Measurements from ENCODE around the gene PCMTD2.

The PCMTD2 gene

DNA sequence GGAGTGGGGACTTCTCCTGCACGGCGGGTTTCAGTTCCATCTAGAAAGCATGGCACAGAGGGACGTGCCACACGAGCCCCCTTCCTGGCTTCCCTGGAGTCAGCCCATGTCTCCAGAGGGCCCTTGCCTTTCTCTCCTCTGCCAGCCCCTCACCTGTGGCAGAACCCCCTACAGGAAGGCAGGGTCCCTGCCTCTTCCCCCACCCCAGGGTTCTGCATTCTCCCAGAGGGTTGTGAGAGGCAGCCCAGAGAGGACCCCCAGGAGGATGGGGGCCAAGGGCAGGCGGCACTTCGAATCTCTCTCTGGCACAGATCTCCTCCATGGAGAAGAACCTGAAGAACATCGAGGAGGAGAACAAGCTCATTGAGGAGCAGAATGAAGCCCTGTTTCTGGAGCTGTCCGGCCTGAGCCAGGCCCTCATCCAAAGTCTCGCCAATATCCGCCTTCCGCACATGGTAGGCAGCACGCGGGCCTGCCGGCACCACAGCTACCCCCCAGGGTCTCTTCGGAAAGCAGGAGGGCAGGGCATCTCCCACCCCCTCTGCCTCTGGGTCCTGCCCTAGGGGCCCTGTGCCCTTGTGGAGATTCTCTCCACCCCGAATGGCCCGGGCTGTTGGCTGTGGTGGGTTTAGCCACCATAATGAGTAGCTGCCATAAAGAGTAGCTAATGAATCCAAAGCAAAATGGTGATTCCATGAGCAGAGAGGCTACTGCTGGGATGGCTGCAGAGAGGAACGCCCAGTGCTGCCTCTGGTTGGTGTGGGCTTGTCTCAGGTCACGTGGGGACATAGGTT, 15.9 kb upstream of the PCMTD2 start:
- no peak for DNase-seq

DNA sequence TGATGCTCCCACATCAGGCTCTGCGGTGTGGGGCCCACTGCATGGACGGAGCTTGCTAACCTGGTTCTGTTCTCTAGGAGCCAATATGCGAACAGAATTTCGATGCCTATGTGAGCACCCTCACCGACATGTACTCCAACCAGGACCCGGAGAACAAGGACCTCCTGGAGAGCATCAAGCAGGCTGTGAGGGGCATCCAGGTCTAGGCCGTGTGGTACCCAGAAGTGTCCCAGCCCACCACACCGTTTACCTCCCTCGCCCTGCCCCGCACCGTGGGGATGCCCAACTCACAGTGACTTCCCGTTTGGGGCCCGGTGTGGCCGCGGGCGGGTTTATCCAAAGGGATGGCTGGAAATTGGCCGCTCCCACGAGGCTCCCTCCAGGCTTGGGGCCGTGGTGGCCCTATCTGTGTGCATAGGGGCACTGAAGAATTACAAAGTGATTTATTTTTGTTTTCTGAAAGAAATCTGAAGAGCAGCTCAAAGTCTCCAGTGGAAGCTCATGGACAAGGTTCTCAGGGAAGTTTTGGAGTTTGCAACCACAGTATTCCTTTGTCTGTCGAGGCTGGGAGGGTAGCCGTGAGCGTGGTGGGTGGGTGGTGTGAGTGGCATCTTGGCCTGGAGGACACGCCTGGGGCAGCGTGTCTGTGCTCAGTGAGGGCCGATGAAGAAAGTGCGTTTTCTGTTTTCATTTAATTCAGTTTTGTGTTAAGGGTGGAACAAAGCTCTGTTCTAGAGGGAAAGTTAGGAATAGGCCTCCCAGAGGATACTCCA, 15.1 kb upstream of the PCMTD2 start:
- DNase-seq, result no peak

DNA sequence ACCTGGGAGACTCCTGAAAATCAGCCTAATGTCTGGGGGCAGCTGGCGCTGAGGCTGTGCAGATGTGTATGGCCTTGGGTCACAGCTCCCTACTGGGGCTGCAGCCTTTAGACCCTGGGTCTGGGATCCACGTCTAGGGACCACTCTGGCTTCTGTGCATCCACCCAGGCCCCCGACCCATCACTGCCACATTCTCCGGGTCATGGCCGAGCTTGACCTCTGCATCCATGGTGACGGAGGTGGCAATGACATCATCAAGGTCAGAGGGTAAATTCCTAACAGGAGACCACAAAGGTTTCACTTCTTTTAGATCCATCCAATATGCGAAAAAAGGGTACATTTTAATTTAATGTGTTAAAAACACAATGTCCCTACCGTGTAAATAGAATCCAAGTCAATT, 14.5 kb upstream of the PCMTD2 start:
- no peak for DNase-seq

DNA sequence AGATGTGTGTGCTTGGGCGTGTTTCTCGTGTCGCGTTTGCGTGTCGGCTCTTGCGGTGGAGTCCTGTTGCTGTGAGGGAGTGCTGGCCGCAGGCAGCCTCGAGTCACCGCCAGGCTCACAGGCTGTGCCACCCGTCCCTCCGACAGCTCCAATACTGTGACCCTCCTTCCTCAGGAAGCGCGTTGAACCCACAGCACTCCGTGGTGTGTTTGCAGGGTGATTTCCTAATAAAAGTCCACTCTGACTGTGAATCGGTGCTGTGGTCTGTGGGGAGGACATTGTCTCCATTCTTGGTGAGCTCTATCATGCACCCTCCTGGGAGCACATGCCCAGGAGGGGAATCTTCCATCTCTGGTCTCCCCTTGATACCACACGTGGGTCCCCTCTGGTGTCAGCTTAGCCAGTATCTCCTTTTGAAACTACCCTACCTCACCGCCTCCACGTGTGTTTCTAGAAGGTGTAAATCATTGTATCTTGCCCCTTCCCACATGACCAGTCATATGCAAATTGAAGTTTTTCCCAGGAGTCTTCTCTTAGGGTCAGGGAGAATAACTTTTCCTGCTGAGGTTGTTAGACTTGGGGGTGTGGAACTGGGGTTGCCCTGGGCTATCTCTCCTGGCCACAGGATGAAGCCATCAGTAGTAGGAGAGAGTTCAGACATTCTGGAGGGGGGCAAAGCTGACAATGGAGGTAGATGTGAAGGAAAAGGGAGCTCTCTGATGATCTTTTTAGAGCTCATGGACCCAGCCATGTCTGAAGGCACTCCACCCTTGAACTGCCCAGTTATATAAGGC, 13.3 kb upstream of the PCMTD2 start:
- DNase-seq, result no peak

DNA sequence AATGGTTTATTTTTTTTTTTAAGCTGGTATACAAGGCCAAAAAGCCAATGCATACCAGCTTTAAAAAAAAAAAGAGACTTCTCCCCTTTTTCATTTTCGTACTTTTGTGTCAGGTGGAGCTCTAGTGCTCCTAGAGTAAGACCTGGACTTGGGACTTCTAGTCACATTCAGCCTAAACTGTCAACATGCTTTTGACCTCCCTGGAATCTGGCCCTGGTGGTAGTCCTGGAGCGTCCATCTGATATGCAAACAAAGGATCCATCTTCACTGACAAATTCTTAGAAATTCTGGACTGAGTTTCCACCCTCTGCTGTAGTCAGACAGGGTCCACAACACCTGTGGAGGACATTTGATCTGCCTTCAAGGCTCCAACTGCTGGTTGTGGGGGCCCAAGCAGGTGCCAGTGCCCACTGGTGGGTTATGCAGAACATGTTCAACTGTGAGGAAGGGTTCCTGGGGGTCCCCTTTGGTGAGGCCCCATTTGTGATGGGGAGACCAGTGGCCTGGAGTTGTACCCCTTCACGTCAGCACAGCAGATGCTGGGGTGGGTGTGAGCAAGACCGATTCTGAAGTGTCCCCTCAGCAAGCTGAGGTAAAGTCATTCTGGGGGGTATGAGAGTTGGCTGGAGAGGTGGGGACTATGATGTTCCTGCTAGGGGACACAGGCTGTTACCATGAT, 12.6 kb upstream of the PCMTD2 start:
- DNase-seq, result no peak

DNA sequence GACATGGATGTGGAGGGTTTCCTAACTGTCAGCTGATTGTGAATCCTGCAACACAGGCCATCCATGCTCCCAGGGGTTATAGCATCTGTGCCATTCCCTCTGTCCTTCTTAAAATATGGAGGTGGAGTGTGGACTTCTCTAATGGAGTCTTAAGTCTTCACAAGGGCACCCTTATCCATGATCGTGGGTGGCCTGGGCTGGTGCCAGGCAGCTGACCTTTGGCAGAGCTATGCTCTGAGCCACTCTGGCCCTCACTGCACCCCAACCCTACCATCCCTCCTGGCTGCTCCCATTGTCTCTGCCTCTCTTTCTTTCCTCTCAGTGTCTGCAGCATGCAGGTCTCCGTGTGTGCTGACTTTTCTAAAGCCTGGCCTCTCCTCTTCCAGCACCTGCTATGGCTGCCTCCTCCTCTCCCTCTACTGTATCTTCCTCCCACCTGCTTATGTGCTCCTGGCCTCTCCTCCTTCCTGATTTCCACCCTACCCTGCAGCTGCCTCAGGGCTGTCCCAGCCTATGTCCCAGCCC, 11.2 kb upstream of the PCMTD2 start:
- no peak for DNase-seq

DNA sequence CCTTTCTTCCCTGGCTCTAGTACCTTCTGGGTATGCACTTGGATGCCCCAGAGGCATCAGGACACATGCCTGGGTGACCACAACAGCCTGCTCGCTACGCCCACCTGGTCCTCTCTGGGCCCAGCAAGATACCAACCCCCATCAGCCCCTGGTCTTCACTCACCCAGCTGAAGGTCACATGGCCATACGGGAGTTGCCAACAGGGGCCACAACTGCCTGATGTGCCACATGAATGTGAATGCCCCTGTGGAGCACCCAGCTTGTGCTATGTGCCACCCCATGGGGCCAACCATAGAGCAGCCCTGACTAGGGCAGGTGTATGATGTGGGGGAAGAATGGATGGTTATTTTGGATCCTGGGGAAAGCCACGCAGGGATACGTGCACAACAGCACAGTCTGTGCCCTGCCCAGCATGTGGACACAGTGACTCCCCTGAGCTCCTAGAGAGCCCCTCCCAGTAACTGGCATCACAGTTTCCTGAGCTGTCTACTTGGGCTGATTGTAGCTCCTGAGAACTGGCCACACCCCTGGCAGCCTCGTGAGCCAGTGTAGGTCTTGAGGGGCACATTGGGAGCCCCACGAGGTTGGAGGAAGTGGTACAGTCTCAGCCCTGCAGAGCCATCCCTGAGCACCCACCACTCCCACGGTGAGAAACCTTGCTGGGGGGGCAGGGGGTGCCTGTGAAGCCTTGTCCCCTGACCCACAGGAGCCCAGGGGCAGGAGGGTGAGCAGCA, 10.5 kb upstream of the PCMTD2 start:
- DNase-seq, result no peak

DNA sequence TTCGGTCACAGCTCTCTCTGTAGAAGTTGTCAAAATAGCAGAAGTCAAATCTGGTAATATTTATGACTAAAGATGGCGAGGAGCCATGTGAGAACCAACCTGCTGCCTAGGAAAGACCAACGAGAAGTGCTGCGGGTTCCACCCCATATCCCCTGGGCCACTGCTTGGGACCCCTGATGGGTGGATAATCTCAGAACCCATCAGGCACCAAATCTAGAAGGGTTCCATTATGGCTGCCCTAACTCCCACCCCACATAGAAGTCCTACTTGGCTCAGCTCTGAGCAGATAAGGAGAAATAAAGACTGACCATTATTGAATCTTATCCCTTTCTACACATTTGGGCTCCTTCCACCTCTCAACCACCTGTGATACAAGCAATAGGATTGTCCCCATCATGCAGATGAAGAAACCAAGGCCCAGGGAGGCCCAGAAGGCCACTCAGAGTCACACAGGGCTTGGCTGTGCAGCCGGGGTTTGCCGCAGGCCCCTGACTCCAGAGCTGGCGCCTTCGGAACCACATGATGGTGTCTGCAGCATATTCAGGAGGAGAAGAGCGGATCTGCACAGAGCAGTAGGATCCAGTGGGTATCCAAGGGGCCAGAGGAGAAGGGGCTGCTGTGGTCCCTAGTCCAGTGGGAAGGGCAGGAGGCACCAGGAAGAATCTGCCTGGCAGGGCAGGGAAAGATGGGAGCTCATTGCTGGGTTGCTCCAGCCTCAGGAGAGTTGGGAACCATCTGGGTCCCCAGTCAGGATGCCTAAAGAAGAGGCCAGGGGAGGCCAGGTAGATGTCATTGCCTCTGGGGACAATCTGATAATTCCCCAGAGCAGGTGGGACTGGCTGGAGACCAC, 9.6 kb upstream of the PCMTD2 start:
- DNase-seq, result no peak

DNA sequence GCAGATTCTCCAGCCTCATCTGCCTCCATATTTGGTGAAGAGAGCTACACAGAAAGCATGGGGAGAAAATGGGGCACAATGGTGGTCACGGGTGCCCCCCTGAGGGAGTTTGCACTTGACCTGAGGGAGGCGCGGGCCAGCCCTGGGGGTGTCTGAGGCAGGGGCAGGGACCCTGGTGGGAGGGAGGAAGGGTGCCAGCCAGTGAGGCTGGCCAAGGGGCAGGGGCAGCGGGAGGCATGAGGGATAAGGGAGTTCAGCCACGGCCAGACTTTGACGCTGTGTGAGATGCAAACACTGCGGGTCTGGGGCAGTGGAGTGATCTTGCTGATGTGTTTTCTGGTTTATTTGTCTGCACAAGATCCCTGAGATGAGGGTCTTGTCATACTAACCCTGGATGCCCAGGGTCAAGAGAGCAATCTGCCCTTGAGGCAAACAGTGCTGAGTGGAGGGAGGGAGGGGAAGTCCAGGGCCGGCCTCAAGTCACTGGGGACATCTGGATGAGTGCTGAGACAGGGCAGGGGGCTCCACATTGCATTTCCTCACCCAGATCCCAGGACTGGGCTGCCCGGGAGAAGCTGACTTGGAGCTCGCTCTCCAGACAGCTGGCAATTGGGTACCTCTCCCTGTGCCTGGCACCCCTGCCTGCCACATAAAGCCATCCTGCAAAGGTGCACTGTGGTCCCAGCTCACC, 8.8 kb upstream of the PCMTD2 start:
- DNase-seq, result no peak

DNA sequence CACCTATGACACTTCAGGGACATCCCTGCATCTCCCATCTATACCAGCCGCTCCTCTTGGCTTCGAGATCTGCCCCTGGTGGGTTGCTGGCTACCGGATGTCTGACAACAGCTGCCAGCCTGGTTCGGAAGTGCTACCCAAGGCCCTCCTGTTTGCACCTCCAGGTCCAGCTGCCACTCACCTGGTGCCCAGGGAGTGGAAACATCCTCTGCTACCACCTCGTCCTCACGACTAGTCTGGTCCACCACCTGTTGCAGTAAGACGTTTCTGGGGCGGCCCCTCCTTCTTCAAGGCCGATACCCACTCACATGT, 8.3 kb upstream of the PCMTD2 start:
- no peak for DNase-seq

DNA sequence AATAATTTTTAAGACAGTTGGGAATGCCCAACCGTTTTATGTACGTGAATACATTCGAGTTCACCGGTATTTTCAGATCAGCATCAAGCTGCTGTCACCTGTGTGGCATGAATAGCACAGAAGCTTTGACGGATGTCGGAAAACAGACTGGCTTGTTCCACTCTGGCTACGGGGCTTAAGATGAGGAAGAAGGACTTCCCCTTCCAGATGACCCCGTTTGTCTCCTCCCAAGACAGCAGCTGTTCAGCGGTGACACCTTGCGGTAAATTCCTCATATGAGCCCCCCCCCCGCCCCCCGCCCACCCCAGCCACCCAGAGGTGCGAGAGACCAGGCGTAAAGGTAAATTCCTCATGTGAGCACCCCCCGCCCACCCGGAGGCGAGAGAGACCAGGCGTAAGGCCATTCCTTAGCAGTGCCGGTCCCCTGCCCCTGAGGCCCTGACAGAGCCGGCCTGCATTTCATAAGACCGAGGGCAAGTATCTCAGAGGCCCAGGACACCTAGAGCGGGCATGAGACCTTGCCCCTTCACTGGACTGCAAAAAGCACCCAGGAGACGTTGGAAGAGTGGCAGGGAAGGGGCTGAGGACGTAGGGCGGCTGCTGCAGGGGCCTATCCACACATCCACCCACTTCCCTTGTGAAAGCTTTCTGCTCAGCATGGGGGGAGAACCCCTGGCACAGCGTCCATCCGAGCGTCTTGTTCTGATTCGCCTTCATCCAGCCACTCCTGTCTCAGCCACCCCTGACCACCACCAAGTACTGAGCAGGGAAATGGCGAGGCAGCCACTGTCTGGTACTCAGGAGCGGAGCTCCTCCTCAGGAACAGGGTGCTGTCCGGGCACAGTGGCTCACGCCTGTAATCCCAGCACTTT, 7.3 kb upstream of the PCMTD2 start:
- DNase-seq, result no peak

DNA sequence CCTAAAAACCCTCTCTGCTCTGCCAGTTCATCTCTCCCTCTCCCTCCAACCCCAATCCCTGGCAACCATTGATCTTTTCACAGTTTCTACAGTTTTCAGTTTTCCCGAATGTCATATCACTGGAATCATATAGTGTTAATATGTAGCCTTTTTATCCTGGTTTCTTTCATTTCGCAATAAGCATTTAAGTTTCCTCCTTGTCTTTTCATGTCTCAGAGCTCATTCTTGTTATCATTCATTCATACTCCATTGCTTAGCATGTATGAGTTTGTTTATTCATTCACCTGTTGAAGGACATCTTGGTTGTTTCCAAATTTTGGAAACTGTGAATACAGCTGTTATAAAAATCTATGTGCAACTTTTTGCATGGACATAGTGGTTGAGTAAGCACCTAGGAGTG, 5.5 kb upstream of the PCMTD2 start:
- DNase-seq, result no peak

DNA sequence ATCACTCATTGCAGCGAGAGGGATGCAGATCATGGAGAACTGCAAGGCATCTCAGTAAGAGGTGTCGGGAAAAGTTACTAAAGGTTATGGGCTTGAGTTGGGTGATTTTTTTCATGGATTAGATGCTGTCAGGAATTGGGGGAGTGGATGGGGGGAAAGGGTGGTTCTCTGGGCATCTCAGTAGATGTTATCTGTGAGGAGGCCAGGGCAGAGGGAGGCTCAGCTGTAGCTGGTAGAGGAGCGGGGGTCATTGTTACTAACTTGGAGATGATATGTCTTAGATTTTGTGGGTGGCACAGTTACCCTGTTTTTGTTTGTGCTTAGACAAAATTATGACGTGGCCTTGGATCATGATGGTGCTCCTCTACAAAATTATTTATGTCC, 2.6 kb upstream of the PCMTD2 start:
- no peak for DNase-seq

DNA sequence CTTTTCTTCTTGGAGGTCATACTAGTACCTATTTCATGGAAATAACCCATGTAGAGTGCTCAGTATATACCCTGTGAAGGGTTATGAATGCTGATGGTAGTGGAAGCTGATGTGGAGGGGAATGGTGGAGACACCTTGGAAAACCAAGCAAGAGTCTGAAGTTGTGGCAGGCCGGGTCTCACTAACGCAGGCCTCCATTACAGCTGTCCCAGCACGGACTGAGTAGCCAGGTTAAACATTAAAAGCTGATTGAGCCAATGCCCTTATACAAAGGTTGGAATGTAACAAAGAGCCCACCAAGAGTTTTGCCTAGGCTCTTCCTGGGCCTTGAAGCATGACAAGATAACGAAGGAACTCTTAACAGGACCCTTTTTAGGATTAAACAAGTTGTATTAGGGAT, 2.1 kb upstream of the PCMTD2 start:
- DNase-seq, result no peak

DNA sequence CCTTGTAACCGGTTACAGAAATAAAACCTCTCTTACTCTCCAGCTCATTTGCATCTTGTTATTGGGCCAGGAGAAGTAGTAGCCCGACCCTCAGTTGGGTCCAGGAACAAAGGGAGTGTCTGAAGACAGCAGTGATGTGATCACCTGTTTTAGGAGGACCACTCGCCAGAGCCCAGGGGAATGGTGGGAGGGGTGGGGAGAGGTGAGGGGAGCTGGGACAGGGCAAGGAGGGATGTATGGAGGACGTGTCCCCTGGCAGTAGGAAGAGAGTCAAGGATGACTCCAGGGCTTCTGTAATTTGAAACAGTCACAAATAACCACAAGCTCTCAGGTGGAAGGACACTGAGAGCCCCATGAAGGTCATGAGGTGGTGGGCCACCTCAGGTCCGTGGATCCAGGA, 1.4 kb upstream of the PCMTD2 start:
- DNase-seq, result no peak

DNA sequence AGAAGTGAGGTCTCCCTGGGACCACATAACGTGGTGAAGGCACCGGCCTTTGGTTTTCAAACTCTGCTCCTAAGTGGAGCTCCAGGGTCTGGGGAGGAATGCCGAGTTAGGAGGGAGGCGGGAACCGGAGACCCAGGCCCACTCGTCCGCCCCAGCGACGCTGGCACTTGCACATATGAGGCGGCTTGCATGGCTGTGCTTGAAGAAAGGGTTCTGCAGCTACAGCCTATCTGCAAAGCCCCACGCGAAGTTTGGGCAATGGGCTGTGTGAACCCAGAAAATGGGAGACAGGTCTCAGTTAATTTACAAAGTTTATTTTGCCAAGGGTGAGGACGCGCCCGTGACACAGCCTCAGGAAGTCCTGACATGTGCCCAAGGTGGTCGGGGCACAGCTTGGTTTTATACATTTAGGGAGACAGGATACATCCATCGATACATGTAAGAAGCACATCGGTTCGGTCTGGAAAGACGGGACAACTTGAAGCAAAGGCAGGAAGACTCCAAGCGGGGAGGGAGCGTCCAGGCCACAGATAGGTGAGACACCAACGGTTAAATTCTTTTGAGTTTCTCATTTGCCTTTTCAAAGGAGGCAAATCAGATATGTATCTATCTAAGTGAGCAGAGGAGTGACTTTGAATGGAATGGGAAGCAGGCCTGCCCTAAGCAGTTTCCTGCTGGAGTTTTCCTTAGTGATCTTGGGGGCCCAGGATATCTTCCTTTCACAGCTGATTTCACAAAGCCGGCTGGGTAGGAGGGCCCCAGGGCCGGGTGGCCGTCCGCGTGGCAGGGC, 782 bp upstream of the PCMTD2 start:
- DNase-seq, result no peak

DNA sequence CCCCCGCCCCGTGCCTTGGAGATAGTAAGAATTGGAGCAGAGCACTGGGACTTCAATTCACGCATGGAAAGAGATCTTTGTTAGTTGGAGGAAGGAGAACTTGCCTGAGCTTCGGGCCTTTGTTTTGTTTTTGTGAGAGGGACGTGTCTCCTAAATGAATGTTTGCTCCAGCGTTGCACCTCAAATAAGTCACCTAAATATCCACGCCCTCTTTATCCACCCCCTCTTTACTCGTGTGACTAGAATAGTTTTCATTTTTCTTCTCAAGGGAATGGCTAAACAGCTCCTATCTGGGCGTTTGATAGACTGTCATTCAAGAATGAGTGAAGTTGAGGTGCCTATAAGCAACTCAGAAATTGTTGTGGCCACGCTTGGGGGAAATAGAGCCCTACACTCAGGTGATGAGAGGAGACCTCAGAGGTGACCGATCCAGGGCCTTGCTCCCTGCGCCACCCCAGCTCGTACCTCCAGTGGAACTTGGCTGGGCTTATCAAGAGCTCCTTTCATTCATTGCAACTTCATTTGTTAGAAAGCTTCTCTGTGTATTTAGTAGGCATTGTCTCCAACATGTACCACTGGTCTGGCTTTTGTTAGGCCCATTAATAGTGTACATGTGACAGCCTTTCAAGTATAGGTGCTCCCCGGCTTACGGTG, 861 bp downstream of the PCMTD2 start:
- no peak for DNase-seq

DNA sequence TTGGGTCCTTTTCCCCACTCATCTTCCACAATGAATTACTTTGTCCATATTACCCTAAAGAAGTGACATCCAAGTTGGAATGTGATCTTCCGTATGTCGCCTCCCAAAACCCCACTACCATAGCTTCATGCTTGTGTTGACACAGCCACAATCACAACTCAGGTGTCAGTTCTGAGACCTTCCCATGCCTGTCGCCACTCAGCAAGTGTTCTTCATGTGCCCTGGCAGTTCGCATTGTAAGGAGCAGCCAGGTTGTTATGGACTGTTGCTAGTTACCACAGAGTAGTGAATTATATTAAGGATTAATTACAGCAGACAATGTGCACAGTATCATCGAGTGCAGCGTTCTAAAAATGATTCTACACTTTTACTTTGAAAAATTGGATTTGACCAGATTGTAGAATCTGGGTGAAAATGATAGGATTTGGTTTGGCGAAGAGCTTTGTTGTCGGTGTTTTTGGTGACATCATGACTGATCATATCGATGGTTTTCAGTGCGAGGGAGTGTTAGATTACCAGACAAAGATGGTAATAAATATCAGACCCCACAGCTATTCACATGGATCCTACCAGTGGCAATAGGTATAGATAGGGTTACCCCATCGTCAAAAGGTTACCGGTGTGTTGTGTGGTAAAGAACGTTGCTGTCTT, 1.7 kb downstream of the PCMTD2 start:
- DNase-seq, result no peak

Data from inflammatory macrophage treated with lipopolysaccharide for 1 hour (primary cell).